BJ (cell line): ENCODE results near the gene HEATR9. TPM values are rescaled to one million over a fixed set of nuclear protein-coding genes. Genes with fewer than 3 reads are reported as not detected.

Experiments
- CTCF ChIA-PET: fragments of 350-600 bp; formaldehyde crosslinking; extraction: SDS; loops from one replicate; lab custom pipeline; 2021; ENCODE audit warnings: antibody characterized with exemption, inconsistent platforms; lab: Yijun Ruan, JAX
- POLR2A ChIA-PET: fragments of 300-600 bp; sonication (Branson Sonifier 250); formaldehyde crosslinking; extraction: SDS; loops from one replicate; lab custom pipeline; 2021; ENCODE audit warnings: antibody characterized with exemption; lab: Charles Lee
- DNase-seq: peaks from one replicate; pipeline ENCODE4 v3.0.0-alpha.2; 2011; ENCODE audit warnings: low read depth
- H3K27me3 ChIP-seq: 2 replicates; pipeline ENCODE4 v1.6.0; 2011; ENCODE audit warnings: low read length; ENCODE audit not compliant: control insufficient read depth, insufficient read depth
- H3K36me3 ChIP-seq: 2 replicates; pipeline ENCODE4 v1.5.1; 2011; ENCODE audit warnings: low read length; ENCODE audit not compliant: control insufficient read depth, insufficient read depth
- H3K4me3 ChIP-seq: 2 replicates; pipeline ENCODE4 v1.5.1; 2011; ENCODE audit warnings: low read depth, mild to moderate bottlenecking, control low read depth, low read length
- CTCF ChIP-seq: IDR thresholded peaks from 2 replicates; pipeline ENCODE4 v1.5.1; 2011; ENCODE audit warnings: low read depth, mild to moderate bottlenecking, control low read depth, inconsistent platforms, low read length, moderate library complexity; ENCODE audit not compliant: insufficient read depth
- polyA plus RNA-seq: library from polyadenylated mRNA; depleted of rRNA; stranded (reverse); fragments of >200 nt; gene quantifications from 2 replicates; pipeline ENCODE4 v1.2.3, GENCODE V29; 2011

HEATR9 gene
- polyA plus RNA-seq, 1 experiment = not detected

- peak; percentile 37 for DNase-seq
- Histone ChIP-seq H3K36me3 (peaks cover 24% of the 10 kb centered on the region), H3K4me3 (no peak overlapping the region), H3K27me3 (no peaks in the 10 kb centered on the region)
- CTCF ChIA-PET = interaction anchor here (0.7 to 1.4 kb wide), 5 partner anchors 11 to 123 kb away, joined by 3 to 4 read pairs (median 3); no protein-coding TSS in a partner anchor
- TF ChIP-seq CTCF = no peak
- POLR2A ChIA-PET = no interaction called here
Observed at GRCh38 chr17:35846055-35846809, 22.5 kb downstream of the HEATR9 start.

GRCh38 chr17:35844547-35844946, 24.1 kb downstream of the HEATR9 start:
- no peaks in the 10 kb centered on the region for H3K27me3 ChIP-seq
- POLR2A ChIA-PET = no interaction called here
- H3K36me3 ChIP-seq = peaks cover 22% of the 10 kb centered on the region
- DNase-seq = no peak
- H3K4me3 ChIP-seq = no peak overlapping the region
- no peak for TF ChIP-seq CTCF
- CTCF ChIA-PET = no interaction called here

GRCh38 chr17:35843698-35844097, 25.0 kb downstream of the HEATR9 start:
- CTCF ChIA-PET = no interaction called here
- peaks cover 22% of the 10 kb centered on the region for H3K36me3 ChIP-seq
- H3K27me3 ChIP-seq = no peaks in the 10 kb centered on the region
- no peak for DNase-seq
- TF ChIP-seq CTCF = no peak
- POLR2A ChIA-PET = no interaction called here
- H3K4me3 ChIP-seq = no peak overlapping the region

- no peaks in the 10 kb centered on the region for H3K27me3 ChIP-seq
- ChIA-PET CTCF (interaction anchor here (0.6 to 1.6 kb wide), 3 partner anchors 8 to 41 kb away, joined by 3 to 5 read pairs (median 4); no protein-coding TSS in a partner anchor), POLR2A (interaction anchor here (1.1 kb wide), 1 partner anchor 48 kb away, joined by 32 read pairs; no protein-coding TSS in a partner anchor)
- H3K36me3 ChIP-seq = peaks cover 22% of the 10 kb centered on the region
- no peak for TF ChIP-seq CTCF
- no peak overlapping the region for H3K4me3 ChIP-seq
- DNase-seq = no peak
Observed at GRCh38 chr17:35842239-35842638, 26.5 kb downstream of the HEATR9 start.

GRCh38 chr17:35841505-35841904, 27.2 kb downstream of the HEATR9 start:
- Histone ChIP-seq H3K4me3 (no peak overlapping the region), H3K36me3 (peaks cover 24% of the 10 kb centered on the region), H3K27me3 (no peaks in the 10 kb centered on the region)
- no peak for TF ChIP-seq CTCF
- CTCF ChIA-PET = interaction anchor here (0.6 to 1.6 kb wide), 2 partner anchors 8 to 78 kb away, joined by 3 to 5 read pairs; no protein-coding TSS in a partner anchor
- POLR2A ChIA-PET = interaction anchor here (0.6 to 1.1 kb wide), 2 partner anchors 8 to 49 kb away, joined by 7 to 32 read pairs; no protein-coding TSS in a partner anchor
- DNase-seq = no peak
